Activated effector memory CD4-positive, alpha-beta T cell treated with Interleukin-2 at 50 U/mL for 16 hours (primary cell): Measurements from ENCODE around the gene ZNF354C.

Source experiments
- DNase-seq: peaks from one replicate; pipeline ENCODE4 v3.0.0-alpha.2; 2020

ZNF354C gene

DNA sequence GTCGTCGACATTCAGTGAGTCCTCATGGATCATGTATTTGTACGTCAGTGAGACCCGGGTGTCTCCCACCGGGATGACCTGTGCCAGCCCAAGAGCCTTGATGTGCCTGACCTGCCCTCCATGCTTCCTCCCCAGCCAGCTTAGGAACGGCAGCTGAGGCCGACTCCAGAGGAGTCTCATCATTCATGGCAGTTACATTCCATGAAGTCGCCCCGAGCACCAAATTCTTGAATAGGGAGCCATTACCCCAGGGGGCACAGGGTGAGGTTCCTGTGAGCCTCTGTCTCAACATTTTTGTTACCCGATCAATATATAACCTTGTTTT, 67.8 kb downstream of the ZNF354C start:
- no peak for DNase-seq

DNA sequence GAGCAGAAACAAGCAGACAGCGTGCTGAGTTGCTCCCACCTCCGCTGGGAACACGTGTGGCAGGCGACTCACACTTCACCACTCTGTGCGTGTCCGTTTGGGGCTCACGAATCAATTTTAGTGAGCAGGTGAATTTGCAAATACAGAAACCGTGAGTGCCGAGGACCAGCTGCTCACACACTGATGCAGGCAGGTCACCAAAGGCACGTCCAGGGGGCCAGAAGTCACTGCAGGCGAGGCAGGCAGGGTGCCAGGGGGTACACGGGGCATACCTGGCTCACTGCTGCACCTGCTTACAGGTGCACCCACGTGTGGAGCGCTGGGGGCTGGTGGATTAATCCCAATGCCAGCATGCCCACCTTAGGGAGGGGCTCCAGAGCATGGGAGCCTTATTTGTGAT, 68.8 kb downstream of the ZNF354C start:
- no peak for DNase-seq

DNA sequence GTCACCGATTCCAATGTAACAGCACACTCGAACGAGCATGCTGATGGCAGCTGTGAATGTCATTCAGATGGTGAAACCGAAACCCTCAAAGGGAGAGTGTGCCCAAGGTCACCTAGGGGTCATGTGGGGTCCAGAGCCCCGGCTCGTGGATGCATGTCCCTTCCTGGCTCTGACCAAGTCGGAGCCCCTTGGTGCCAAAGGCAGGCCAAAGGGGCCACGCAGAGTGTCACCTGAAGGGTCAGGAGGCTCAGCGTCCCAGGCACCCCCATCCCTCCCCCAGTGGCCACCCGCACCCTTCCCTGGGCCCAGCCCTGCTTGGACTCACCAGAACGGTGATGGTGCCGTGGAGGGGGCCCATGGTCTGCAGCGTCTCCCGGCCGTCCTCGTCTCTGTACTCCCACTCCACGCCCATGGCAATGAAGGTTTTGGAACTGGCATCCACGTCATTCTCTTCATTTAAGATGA, 69.5 kb downstream of the ZNF354C start:
- no peak for DNase-seq

DNA sequence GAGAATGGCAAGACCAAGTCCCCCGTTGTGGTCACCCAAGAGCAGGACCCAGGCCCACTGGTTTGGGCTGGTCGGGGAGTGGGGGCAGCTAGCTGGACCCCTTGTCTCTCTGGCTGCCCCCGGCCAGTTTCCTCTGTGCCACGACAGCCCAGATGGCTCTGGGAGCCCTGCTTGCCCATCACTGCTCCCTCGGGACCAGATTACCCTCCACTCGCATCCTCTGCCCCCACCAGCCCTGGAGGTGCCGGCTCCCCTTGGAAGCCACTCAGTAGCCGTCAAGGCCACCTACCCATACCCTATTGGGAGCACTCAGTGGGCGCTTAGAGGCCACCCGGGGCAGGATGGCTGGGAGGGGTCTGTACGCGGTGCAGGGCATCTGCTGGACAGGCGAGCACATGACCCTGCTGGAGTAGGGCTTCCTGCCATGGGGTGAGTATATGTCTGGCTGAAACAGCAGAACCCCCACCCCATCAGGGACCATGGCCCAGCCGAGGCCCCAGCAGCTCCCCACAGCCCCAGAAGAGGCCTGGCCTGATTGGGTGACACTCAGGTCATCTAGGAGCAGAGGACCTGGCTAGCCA, 70.0 kb downstream of the ZNF354C start:
- DNase-seq: no peak

DNA sequence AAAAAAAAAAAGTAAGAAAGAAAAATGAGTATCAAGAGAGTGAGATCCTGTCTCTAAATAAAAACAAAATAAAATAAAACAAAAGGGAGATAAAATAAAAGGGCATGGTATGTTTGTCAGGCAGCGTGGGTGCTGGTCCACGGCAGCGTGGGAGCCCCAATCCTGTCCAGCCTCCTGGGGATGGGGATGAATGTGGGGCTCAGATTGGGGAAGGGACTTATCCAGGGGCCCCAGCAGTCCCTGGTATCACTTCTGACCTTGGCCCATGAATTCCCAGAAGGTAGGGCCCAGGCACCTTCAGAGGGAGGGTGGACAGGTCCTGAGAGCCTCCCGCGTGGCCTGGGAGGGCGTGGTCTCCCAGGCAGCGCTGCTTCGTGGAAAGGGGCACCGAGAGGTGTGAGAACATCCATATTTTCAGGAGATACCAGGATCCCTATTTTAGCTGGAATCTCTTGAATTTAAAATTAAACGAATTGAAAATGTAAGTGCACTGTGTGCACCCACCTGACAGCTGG, 71.2 kb downstream of the ZNF354C start:
- no peak for DNase-seq

DNA sequence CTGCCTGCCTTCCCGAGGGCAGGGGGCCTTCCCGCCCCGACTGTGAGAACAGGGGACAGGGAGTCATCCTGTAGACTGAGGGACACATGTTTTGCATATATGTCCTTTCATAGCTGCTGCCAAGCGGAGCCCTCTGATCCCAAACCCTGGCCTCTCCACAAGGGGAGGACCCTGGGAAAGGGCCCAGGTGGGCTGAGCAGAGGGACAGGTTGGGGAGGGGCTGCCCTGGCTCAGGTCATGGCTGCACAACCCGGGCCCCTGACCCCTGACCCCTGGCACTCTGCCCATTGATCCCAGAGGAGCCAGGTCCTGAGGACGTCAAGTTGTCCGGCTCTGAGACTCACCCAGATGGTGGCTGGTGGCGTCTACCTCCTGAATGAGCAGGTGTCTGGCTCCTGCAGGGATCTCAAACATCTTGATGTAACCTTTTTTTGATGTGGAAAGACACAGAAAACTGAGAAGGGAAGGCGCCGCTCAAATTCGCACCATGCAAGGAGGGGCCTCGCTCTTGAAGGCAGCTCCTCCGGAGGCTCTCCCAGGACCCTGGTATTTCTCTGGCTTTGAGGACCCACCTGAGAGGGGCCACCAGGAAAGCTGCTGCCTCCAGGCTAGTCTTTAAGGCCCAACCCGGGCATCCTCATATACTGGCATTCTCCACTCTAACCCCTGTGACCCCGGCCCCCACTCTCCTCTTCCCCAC, 71.9 kb downstream of the ZNF354C start:
- no peak for DNase-seq

DNA sequence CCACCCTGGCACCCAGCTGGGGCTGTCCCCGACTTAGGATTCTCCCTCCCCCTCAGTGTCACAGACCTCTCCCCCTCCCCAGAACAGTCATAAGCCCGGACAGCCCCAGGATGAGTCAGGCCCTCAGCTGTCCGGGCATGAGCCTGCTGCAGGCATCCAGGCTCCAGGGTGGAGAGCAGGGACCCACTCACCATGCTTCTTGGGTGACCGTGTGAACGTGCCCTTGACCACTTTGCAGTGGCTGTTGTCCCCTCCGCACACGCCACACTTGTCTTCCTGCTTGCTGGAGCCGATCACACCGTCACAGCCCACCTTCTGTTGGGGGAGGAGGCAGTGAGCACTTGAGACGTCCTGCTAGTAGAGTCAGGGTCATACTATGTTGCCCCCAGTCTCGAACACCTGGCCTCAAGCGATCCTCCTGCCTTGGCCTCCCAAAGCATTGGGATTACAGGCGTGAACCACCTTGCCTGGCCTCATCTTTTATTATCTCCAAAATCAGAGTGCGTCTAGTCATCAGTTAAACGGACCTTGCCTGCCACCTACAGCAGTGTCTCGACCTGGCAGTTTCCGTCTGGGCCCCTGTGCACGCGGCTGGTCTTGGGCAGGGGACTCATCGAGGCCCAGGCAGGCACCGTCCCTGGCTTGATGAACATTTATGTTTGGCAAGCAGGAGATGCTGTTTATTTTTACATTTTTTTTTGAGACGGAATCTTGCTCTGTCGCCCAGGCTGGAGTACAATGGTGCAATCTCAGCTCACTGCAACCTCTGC, 72.6 kb downstream of the ZNF354C start:
- DNase-seq: no peak
